ENCODE data around the gene PTGR2. TPM values are rescaled to one million over a fixed set of nuclear protein-coding genes. Genes with fewer than 3 reads are reported as not detected.
A peak's percentile ranks its signal among the peaks of the same experiment; 100 is the strongest.
"Not testable (repeated sequence)": the region's sequence is repeated elsewhere in the genome, so short reads cannot be mapped to it uniquely, and the experiment has no call there.

Gene PTGR2
- total RNA-seq, 1 donor from 2014 or later: 8.6 TPM

DNA sequence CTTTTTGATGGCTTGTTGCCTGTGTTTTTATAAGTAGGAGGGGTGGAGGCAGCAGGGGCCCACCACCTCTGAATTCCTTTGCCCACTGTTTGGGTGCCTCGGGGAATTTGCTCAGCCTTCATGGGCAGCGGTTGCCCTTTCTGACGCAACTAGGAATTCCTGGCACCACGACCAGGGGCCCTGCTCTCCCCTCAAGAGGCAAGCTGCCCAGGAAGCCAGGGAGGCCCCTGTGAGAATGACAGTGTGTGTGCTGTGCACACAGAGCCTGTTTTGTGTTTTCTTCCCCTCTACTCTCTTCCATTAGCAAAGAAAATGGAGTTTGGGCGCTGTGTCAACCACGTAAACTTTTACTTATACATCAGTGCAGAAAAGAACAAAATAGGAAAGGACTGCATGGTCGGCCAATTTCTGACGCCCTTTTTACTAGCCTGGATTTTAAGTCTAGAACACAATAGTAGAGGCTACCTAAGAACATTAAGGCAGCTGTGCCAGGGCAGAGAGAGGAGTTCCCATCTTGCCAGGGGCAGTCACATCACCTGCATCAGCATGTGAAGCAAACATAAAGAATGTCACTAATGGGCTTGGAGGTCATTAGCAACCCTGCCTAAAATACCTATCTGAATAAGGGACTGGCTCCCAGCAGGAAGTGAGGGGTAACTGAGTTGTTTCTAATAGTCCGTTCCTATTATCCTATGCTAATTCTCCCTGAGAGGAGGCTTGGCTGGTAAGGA, 17.9 kb upstream of the PTGR2 start:
- no peak for ATAC-seq

DNA sequence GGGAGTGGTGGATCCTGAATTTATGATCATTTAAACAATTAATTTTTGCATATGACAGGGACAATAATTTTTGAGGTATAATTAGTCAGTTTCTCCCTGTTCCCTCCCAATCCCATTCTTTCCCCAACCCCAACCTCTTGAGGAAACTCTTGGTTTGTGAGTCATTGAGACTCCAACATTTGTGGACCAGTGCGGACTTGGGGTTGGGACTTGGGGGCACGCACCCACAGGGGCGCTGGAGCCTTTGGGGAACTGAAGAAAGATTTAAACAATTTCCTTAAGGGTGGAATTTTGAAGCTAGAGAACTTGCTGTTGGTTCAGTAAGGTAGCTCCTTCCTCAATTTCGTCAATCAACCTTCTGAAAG, 17.4 kb upstream of the PTGR2 start:
- no peak for ATAC-seq

DNA sequence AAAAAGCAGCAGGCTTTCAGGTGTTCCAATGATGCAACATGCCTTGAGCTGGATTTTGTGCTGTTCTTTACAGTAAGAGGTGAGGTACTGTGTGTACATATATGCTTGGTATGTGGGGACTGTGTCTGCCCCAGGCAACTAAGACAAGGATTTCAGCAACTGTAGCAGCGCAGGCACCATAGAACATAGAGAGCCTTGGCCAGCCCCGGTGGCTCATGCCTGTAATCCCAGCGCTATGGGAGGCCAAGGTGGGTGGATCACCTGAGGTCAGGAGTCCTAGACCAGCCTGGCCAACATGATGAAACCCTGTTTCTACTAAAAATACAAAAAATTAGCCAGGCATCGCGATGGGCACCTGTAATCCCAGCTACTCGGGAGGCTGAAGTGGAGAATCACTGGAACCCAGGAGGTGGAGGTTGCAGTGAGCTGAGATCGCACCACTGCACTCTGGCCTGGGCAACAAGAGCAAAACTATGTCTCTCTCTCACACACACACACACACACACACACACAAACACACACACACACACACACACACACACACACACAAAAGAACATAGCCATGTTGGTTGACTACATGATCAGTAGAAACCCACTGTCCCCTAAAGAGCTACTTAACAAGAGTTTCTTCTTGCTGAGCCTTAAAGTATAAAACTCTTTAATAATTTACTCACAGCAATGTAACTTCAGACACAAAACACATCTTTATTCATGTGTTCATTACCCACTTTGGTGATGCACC, 13.2 kb upstream of the PTGR2 start:
- peak; percentile 59 for ATAC-seq

DNA sequence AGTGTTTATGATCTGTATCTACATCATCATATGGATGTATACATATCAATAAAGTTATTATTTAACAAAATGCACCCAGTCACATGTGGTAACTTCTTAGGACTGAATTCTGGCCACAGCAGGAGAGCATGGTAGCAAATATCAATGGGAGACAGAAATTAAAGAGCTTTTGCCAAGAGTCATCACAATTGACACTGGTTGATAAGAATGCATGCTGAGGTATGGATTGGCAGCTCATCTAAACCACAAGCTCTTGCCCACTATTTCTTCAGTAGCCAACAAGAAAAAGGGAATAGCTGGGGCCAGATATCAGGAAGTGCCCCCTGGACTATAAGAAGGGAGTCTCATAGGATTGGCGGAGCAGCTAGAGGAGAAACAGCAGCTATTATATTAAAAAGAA, 9.4 kb upstream of the PTGR2 start:
- no peak for ATAC-seq

DNA sequence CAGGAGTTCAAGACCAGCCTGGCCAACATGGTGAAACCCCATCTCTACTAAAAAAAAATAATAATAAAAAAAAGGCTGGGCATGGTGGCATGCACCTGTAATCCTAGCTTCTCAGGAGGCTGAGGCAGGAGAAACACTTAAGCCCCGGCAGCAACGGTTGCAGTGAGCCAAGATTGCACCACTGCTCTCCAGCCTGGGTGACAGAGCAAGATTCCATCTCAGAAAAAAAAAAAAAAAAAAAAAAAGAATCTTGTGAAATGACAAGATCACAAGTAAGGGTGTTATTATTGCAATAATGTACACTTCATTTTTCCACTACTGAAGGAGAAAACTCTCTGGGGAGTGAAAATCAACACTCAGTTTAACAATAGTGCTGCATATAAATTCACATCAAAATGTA, 8.8 kb upstream of the PTGR2 start:
- ATAC-seq: no peak

DNA sequence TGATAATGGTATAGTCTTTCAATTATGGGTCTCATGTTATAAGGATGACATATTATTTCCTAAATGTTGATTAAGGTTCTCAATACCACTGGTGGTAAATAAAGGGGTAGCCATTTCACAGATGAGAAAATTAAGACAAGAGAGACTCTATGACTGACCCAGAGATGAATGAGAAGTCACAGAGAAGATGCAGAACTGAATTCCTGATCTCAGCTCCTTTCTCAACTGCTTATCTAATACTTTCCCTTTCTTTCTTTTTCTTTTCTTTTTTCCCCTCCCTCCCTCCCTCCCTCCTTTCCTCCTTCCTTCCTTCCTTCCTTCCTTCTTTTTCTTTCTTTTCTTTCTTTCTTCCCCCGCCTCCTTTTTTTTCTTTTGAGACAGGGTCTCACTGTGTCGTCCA, 8.3 kb upstream of the PTGR2 start:
- ATAC-seq: no peak

DNA sequence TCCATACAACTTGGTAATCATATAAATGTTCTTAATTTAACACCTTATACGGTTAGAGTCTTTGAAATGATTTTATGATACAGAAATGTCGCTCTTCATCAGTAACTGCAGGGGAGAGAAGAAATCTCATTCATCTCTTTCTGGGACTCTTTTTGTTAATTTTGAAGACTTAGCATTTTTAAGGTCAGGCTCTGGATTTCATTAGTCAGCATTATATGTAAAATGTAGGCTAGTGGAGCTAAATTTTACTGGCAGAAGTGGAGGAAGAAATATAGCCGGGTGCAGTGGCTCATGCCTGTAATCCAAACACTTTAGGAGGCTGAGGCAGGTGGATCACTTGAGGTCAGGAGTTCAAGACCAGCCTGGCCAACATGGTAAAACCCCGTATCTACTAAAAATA, 4.7 kb upstream of the PTGR2 start:
- ATAC-seq: no peak

DNA sequence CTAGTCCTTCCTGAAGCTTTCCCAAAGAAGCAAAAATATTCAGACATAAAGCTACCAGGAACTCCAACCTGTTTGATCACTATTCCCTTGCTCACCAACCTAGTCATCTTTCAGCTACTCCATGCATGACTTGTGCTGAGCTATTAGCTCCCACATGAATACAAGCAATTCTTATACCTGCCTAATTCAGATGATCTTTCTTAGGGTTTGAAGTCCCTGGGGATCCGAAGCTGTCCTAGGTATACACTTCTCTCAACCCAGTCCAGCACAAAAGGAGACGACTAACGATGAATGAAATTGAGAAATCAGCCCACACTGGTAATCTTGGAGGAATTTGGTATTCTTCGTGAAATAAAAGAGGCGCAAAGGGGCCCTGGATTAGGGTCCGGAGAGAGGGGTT, 631 bp upstream of the PTGR2 start:
- peak; percentile 79 for ATAC-seq

DNA sequence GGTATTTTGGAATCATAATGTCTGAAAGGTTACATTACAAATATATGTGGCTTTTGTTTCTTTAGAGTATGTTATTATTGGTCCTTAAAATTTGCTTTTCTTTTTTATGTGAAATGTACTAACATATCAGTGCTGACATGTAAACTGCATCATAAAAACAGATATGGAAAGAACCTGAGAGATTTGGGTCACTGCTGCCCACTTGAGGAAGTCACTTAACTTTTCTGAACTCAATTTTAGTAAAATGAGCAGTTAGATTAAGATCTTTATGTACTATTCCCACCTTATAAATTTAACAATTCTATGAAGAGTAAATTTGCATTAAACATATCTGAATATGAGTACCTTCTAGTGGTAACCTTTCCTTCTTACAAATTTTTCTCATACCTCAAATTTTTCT, 7.5 kb downstream of the PTGR2 start:
- ATAC-seq: no peak

DNA sequence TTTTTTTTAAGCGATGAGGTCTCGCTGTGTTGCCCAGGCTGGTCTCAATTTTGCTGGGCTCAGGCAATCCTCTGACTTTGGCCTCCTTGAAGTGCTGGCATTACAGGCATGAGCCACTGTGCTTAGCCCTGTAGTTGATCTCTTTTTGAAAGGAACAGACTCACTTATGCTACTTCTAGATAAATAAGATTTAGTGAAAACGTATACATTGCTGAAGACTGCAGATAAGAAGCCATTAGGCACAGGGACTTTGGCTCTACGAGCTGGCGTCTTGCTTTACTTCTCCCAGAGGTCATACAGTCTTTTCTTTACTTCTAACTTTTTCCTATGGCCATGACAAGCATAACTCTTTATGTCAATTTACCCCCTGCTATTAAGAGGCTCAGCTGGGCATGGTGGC, 9.4 kb downstream of the PTGR2 start:
- no peak for ATAC-seq

DNA sequence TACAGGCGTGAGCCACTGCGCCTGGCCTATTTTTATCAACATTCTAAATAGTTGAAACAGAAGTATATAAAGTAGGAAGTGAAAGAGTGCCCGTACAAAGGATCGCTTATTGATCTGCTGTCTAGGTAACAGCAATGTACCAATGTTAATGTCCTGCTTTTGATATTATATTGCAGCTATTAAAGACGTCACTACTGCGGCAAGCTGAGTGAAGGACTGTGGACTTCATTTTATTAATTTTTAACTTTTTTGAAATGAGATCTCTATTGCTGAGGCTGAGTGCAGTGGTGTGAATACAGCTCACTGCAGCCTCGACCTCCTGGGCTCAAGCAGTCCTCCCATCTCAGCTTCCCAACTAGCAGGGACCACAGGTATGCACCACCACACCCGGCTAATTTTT, 10.8 kb downstream of the PTGR2 start:
- no peak for ATAC-seq

DNA sequence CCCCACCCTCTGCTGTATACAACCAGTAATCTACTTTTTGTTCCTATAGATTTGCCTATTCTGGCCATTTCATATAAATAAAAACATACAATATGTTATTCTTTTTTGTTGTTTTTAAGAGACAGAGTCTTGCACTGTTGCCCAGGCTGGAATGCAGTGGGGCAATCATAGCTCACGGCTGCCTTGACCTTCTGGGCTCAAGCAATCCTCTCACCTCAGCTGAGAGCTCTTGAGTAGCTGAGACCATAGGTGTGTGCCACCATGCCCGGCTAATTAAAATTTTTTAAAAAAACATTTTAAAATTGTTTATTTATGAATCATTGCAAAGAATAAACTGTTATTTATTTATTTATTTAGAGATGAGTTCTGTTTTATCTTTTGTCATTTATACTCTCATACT, 11.6 kb downstream of the PTGR2 start:
- no peak for ATAC-seq

DNA sequence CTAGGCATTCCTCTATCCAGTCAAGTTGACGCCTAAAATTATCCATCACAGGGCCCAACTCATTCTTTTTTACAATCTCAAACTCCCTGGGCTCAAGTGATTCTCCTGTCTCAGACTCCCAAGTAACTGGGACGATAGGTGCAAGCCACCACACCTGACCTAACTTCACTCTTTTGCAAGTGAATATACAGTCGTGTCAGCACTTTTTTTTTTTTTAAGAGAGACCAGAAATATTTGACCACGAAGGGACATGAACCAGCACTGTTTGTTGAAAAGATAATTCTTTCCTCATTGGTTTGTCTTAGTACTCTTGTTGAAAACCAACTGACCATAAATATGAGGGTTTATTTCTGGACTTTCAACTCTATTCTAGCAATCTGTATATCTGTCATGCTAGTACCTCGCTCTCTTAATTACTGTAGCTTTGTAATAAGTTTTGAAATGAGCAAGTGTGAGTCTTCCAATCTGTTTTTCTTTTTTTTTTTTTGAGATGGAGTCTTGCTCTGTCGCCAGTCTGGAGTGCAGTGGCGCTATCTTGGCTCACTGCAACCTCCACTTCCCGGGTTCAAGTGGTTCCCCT, 14.0 kb downstream of the PTGR2 start:
- ATAC-seq: no peak

DNA sequence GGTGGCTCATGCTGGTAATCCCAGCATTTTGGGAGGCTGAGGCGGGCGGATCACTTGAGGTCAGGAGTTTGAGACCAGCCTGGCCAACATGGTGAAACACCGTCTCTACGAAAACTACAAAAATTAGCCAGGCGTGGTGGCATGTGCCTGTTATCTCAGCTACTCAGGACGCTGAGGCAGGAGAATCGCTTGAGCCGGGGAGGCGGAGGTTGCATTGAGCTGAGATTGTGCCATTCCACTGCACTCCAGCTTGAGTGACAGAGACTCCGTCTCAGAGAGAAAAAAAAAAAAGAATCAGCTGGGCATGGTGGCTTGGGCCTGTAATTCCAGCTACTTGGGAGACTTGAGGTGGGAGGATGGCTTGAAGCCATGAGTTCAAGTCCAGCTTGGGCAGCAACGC, 18.1 kb downstream of the PTGR2 start:
- ATAC-seq: not testable (repeated sequence)

DNA sequence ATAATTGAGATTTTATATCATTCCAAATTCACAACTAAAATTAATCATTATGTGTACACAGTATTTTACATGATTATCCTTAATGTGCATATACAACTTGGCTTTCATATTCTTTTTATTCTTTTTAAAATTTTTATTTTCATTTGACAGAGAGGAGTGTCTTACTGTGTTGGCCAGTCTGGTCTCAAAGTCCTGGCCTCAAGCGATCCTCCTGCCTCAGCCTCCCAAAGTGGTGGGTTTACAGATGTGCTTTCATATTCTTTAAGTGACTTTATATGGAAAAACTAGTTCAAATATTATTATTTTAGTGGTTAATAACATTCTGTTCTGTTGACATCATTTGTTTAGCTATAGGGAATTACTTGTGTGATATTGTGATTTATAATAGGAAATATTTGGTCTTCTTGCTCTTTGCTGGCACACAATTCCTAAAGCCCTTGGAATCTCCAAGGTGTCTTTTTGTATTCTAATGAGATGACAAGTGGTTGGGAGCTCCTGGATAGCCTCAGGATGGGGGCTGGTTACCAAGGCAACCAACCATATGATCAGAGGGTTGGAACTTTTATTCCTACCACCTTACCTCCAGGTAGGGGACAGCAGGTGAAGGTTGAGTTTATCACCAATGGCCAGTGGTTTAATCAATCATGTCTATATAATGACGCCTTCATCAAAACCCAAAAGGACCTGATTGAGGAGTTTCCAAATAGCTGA, 19.0 kb downstream of the PTGR2 start:
- ATAC-seq: no peak

DNA sequence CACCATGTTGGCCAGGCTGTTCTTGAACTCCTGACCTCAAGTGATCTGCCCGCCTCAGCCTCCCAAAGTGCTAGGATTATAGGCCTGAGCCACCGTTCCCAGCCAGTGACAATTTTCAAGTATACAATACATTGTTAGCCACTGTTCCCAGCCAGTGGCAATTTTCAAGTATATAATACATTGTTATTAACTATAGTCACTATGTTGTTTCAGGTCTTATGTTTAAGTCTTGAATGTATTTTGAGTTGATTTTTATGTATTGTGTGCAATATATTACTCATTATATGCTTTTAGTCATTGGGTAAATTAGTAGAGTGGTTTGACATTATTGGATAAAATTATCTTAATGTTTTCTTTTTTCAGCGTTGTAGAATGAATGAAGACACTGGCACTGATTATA, 22.0 kb downstream of the PTGR2 start:
- ATAC-seq: no peak

DNA sequence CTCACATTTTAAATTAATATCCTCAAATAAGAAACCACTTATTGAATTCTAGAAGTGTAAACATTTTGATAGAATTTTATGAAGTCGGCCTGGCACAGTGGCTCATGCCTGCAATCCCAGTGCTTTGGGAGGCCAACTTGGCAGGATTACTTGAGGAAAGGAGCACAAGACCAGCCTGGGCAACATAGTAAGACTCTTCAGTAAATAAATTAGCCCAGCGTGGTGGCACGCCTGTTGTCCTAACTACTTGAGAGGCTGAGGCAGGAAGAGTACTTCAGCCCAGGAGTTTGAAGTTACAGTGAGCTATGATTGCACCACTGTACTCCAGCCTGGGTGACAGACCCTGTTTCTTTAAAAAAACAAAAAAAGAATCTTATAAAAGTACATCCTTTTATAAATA, 26.2 kb downstream of the PTGR2 start:
- no peak for ATAC-seq

DNA sequence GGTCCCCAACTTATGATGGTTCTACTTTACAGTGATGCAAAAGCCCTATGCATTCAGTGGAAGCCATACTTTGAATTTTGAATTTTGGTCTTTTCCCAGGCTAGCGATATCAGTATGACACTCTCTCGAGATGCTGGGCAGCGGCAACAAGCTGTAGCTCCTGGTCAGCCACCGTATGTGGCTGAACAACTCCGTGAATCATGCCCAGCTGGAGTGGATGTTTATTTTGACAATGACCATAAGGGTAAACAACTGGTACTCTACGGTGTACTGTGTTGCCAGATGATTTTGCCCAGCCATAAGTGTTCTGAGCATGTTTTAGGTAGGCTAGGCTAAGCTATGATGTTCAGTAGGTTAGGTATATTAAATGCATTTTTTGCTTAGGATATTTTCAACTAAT, 26.8 kb downstream of the PTGR2 start:
- ATAC-seq: no peak

DNA sequence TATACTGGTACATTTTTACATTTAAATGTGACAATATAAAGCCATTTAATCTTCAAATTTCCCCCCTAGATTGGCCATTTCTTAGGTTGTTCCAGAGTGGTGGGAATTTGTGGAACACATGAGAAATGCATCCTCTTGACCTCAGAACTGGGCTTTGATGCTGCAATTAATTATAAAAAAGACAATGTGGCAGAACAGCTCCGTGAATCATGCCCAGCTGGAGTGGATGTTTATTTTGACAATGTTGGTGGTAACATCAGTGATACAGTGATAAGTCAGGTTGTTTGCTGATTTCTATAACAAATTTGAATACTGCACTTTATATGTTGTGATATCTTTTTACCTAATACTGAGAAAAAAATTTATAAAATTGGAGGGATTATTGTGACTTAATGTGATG, 27.4 kb downstream of the PTGR2 start:
- ATAC-seq: no peak

DNA sequence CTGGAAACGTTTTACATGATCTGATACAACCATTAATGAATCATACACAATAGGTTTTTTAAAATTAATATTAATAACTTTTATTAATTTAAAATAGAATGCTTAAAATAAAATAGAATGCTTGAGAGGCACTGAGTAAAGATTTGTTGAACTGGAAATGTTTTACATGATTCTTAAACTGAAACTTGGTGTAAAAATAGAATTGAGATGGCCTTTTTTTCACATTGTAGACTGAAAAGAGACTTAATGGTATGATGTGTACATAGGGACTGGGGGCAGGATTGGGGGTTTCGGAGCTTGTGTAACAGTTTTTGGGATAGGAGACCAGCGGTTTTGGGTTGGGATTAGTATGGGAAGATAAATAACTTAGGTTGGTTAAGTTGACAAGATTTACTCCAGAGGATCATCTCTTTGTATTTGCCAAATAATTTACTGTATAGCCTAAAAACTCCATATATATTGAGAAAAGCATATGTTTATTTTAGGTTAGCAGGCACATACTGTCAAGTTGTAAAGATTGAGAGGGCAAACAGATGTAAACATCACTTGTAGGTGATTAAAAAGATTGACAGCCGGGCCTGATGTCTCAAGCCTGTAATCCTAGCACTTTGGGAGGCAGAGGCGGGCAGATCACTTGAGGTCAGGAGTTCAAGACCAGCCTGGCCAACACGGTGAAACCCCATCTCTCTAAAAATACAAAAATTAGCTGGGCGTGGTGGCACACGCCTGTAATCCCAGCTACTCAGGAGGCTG, 33.0 kb downstream of the PTGR2 start:
- ATAC-seq: no peak

DNA sequence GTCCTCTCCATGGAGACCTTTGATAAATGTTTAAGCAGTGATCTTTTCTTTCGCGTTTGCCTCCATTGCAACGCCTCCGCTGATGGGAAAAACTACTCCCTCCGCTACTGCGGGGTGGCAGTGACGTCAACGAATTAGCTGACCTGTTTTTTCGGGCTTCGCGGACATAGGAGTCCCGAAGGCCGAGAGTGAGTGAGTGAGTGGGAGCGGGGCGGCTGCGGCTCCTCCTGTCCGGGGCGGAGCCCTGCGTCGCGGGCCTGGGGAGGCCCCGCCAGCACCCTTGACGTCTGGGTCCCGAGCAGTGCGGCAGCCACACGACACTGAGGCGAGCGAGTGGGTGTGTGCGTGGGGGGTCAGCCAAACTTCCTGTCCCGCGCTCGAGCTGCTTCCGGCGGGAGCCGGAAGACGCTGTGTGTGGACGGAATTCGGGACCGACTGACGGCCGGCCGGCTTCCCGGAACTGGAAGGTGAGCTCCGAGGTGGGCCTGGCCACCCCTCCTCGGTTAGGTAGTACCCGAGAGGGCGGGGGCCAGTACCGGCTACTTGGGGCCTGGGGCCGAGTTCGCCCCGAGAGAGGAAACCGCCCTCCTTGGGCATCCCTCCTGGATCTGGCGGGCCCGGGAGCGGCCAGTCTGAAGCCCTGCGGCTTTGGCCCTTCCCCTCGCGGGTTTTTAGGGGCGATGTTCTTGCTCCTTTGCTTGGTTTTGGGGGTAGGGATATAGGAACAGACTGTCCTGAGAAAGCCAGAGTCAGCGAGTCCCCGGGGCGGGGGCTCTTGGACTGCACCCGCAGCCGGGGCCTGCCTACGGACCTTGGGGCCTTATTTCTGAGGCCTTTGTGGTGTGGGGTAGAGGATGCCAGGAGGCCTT, 35.1 kb downstream of the PTGR2 start, which contains the start of gene ZNF410:
ZNF410 (plus strand) TSS at position 411 of the 869 bp plus-strand sequence. CDS start 5,317 bp downstream, outside the sequence.
- peak; percentile 99 for ATAC-seq

DNA sequence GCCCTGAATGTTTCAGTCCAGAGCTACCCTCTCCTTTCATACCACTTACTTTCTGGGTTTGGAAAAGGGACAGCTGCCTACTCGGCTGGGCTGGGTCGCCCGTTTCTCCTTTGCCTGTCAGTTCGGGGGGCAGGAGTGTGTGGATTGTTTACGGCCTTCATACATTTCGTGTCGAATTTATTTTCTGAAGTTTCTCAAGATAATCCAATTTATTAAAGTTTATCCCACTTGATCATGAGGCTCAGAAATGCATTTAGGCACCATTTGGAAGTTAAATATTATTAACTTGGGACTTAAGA, 35.6 kb downstream of the PTGR2 start:
- ATAC-seq: no peak
